Measurements from ENCODE around the gene COL7A1. TPM values are rescaled to one million over a fixed set of nuclear protein-coding genes. Genes with fewer than 3 reads are reported as not detected.

The COL7A1 gene
- total and polyA plus RNA-seq, 2 of the 13 experiments (the other 11 are each of a cell fraction or from before 2014, with no cell fraction given): 2.7 to 11.7 TPM

GRCh38 chr3:48548729-48549705 lies 46.1 kb downstream of the COL7A1 start (continued):
- no peak for TF ChIP-seq AHDC1 (CRISPR knock-in tag; IDR thresholded peaks at IDR 0.05; ENCODE audit: borderline replicate concordance)
- no peak for TF ChIP-seq CHCHD3 (CRISPR knock-in tag; IDR thresholded peaks at IDR 0.05)
- TF ChIP-seq DMAP1 (CRISPR knock-in tag; IDR thresholded peaks at IDR 0.05): no peak
- TF ChIP-seq THRA (CRISPR knock-in tag; IDR thresholded peaks at IDR 0.05; ENCODE audit: borderline replicate concordance): no peak
- TF ChIP-seq ZFAT (CRISPR knock-in tag; conservative IDR thresholded peaks at IDR 0.05): no peak
- TF ChIP-seq CBX5 (CRISPR knock-in tag; IDR thresholded peaks at IDR 0.05; ENCODE audit: borderline replicate concordance): no peak
- TF ChIP-seq HIC2 (CRISPR knock-in tag; IDR thresholded peaks at IDR 0.05; ENCODE audit: low read depth): no peak
- no peak for TF ChIP-seq ZNF549 (CRISPR knock-in tag; IDR thresholded peaks at IDR 0.05)
- TF ChIP-seq FIP1L1 (IDR thresholded peaks at IDR 0.05; ENCODE audit: borderline replicate concordance, insufficient read depth, low read depth, low read length): no peak
- no peak for TF ChIP-seq ZBTB38 (CRISPR knock-in tag; IDR thresholded peaks at IDR 0.05)
- no peak for TF ChIP-seq ZBTB7A (CRISPR knock-in tag; IDR thresholded peaks at IDR 0.05)
- TF ChIP-seq ZNF281 (CRISPR knock-in tag; IDR thresholded peaks at IDR 0.05; ENCODE audit: borderline replicate concordance): no peak
- no peak for TF ChIP-seq TAF15 (IDR thresholded peaks at IDR 0.05; ENCODE audit: low read depth, low read length, poor library complexity, severe bottlenecking)
- no peak for TF ChIP-seq PAX8 (CRISPR knock-in tag; IDR thresholded peaks at IDR 0.05; ENCODE audit: borderline replicate concordance)
- TF ChIP-seq SIN3B (IDR thresholded peaks at IDR 0.05; ENCODE audit: low read length): no peak
- TF ChIP-seq ZNF232 (CRISPR knock-in tag; IDR thresholded peaks at IDR 0.05; ENCODE audit: borderline replicate concordance): no peak
- no peak for TF ChIP-seq ARNT2 (CRISPR knock-in tag; IDR thresholded peaks at IDR 0.05; ENCODE audit: low read depth)

Measured in HepG2 (cell line).